Upper lobe of right lung (tissue), 1 donor: ENCODE data around the gene PTPRN2. TPM values are rescaled to one million over a fixed set of nuclear protein-coding genes. Genes with fewer than 3 reads are reported as not detected.

ENCODE experiments used
- ATAC-seq: fragments of 200-7000 bp; cut with Tn5 transposase; one replicate; pipeline ENCODE4 v1.9.1; 2020; ENCODE audit warnings: mild to moderate bottlenecking, moderate library complexity
- DNase-seq: peaks from one replicate; pipeline ENCODE4 v3.0.0-alpha.2; 2020
- H3K27ac ChIP-seq: fragments of 200-600 bp; one replicate; pipeline ENCODE4 v1.8.0; 2022
- H3K27me3 ChIP-seq: fragments of 200-600 bp; one replicate; pipeline ENCODE4 v1.8.0; 2022; ENCODE audit warnings: mild to moderate bottlenecking
- H3K36me3 ChIP-seq: fragments of 200-600 bp; one replicate; pipeline ENCODE4 v1.8.0; 2022
- H3K4me1 ChIP-seq: fragments of 200-600 bp; one replicate; pipeline ENCODE4 v1.8.0; 2022
- H3K4me3 ChIP-seq: fragments of 200-600 bp; one replicate; pipeline ENCODE4 v1.8.0; 2022; ENCODE audit warnings: mild to moderate bottlenecking
- H3K9me3 ChIP-seq: fragments of 200-600 bp; one replicate; pipeline ENCODE4 v1.8.0; 2022
- CTCF ChIP-seq: fragments of 200-600 bp; IDR thresholded peaks from one replicate; pipeline ENCODE4 v1.8.0; 2022; ENCODE audit warnings: antibody characterized with exemption
- intact Hi-C: fragments of 100-400 bp; cut with DNase I; formaldehyde crosslinking; loops from one replicate; pipeline ENCODE4 v1.11.0; 2022
- total RNA-seq: library from RNA; stranded (reverse); fragmentation: NEBNext Ultra II Directional; extraction: Animal tissue kit (Norgen Biotek cat#: 25700); gene quantifications from one replicate; pipeline ENCODE4 v1.2.1, GENCODE V29; 2021
- donor health status: DM: no; HTN: yes; CAD: no; lungs with severe emphysema.

PTPRN2 gene
- total RNA-seq, 1 donor from 2014 or later: 4.9 TPM

DNA sequence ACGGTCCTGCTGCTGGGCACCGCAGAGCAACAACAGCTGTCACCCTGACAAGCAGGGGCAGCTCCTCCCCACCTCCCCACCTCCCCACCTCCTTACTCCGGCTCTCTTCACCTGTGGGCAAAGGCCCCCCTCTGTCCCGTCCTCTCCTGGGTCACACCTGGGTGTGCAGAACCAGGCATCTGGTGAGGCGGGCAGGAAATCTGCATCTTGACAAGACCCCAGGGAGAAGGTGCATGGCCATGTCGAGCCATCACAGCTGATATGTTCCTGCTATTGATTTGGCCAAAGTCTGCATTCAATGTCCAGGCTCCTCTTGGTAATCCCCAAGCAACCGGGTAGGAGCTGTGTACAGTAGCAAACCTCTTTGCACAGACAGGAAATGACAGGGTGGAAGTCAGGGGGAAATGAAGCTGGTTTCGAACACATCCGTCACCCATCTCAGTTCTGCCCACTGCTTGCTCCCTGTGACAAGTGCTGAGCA lies 696.7 kb downstream of the PTPRN2 start:
- Histone ChIP-seq H3K27ac (no peak overlapping the region), H3K4me1 (no peaks in the 10 kb centered on the region), H3K36me3 (no peaks in the 10 kb centered on the region), H3K27me3 (no peaks in the 10 kb centered on the region), H3K4me3 (no peak overlapping the region), H3K9me3 (no peaks in the 10 kb centered on the region)
- intact Hi-C loops: no loop called here
- no peak for TF ChIP-seq CTCF
- no peak for ATAC-seq
- DNase-seq: peak; percentile 51

GRCh38 chr7:157889480-157889879 lies 698.1 kb downstream of the PTPRN2 start:
- no peak overlapping the region for H3K27ac ChIP-seq
- no peak overlapping the region for H3K4me3 ChIP-seq
- no peaks in the 10 kb centered on the region for H3K36me3 ChIP-seq
- peak; percentile 17 for DNase-seq
- H3K9me3 ChIP-seq: no peaks in the 10 kb centered on the region
- intact Hi-C loops: no loop called here
- H3K4me1 ChIP-seq: no peaks in the 10 kb centered on the region
- TF ChIP-seq CTCF: no peak
- H3K27me3 ChIP-seq: no peaks in the 10 kb centered on the region
- no peak for ATAC-seq

DNA sequence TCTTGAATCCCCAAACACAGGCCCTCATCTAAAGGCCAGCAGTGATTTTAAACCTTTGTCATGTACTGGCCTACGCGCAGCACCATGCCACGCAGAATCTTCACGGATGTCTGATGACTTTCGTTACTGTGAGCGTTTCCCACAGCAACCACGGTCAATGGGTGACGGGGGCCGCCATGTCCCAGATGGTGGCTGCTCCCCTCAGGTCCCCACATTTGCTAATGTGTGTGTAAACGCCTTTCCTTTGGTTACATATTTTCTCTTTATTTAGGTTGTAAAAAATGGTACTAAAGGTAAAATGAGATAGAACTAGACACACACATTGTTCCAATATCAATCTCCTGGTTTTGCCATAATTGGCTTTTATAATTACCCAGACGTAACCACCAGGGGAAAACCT lies 699.0 kb downstream of the PTPRN2 start:
- no peak for TF ChIP-seq CTCF
- intact Hi-C loops: no loop called here
- Histone ChIP-seq H3K36me3 (no peaks in the 10 kb centered on the region), H3K9me3 (no peaks in the 10 kb centered on the region), H3K27me3 (no peaks in the 10 kb centered on the region), H3K4me1 (no peaks in the 10 kb centered on the region), H3K27ac (no peak overlapping the region), H3K4me3 (no peak overlapping the region)
- no peak for ATAC-seq
- DNase-seq: no peak

DNA sequence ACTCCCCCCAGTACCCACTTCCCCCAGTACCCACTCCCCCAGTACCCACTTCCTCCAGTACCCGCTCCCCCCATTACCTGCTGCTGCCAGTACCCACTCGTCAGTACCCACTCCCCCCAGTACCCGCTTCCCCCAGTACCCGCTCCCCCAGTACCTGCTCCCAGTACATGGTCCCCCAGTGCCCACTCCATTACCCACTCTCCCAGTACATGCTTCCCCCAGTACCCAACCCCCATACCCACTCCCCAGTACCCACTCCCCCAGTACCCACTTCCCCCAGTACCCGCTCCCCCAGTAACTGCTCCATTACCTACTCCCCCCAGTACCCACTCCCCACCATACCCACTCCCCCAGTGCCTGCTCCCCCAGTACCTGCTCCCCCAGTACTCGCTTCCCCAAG lies 700.2 kb downstream of the PTPRN2 start:
- ATAC-seq (no peak), DNase-seq (no peak)
- no peaks in the 10 kb centered on the region for H3K9me3 ChIP-seq
- no peak overlapping the region for H3K27ac ChIP-seq
- H3K27me3 ChIP-seq: no peaks in the 10 kb centered on the region
- no peaks in the 10 kb centered on the region for H3K4me1 ChIP-seq
- H3K36me3 ChIP-seq: no peaks in the 10 kb centered on the region
- no peak for TF ChIP-seq CTCF
- H3K4me3 ChIP-seq: no peak overlapping the region
- intact Hi-C loops: no loop called here

DNA sequence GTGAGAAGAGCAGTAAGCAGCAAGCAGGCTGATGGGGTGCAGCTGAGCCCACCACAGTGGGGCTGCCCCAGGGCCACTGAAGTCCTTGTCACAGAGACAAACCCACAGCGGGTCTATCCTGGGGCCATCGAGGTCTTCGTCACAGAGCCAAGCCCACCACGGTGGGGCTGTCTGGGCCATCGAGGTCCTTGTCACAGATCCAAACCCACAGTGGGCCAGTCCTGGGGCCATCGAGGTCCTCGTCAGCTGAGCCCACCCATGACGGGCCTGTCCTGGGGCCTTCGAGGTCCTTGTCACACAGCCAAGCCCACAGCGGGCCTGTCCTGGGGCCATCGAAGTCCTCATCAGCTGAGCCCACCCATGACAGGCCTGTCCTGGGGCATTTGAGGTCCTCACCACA lies 700.9 kb downstream of the PTPRN2 start:
- no peak for TF ChIP-seq CTCF
- Histone ChIP-seq H3K4me3 (no peak overlapping the region), H3K9me3 (no peaks in the 10 kb centered on the region), H3K27ac (no peak overlapping the region), H3K36me3 (no peaks in the 10 kb centered on the region), H3K4me1 (no peaks in the 10 kb centered on the region), H3K27me3 (no peaks in the 10 kb centered on the region)
- intact Hi-C loops: no loop called here
- DNase-seq (no peak), ATAC-seq (no peak)

- Histone ChIP-seq H3K4me1 (no peaks in the 10 kb centered on the region), H3K9me3 (no peaks in the 10 kb centered on the region), H3K27ac (no peak overlapping the region), H3K4me3 (no peak overlapping the region), H3K27me3 (no peaks in the 10 kb centered on the region), H3K36me3 (no peaks in the 10 kb centered on the region)
- intact Hi-C loops: no loop called here
- ATAC-seq (no peak), DNase-seq (no peak)
- no peak for TF ChIP-seq CTCF
Measured at GRCh38 chr7:157886266-157886665, 701.4 kb downstream of the PTPRN2 start.
